ENCODE measurements around the gene PRADC1. TPM values are rescaled to one million over a fixed set of nuclear protein-coding genes. Genes with fewer than 3 reads are reported as not detected.

Gene PRADC1
- polyA plus RNA-seq, 3 donors: 9.0 to 49.2 (median 33.3) TPM

GRCh38 chr2:73215254-73215653 is 17.8 kb downstream of the PRADC1 start:
- Histone ChIP-seq H3K9me3 (replicated peaks in 1 of 2; ENCODE audit: control insufficient read depth in 1 of 2, insufficient read depth in 1 of 2, low read length in 2 of 2) (no peaks in the 10 kb centered on the region), H2AFZ (ENCODE audit: insufficient read depth, low read depth, low read length, poor library complexity, severe bottlenecking) (peak overlapping the region; percentile 99), H3K36me3 (replicated peaks in 1 of 2; ENCODE audit: control insufficient read depth in 1 of 2, insufficient read depth in 2 of 2, low read length in 2 of 2) (no peaks in the 10 kb centered on the region), H3K4me1 (ENCODE audit: control insufficient read depth in 1 of 2, insufficient read depth in 2 of 2, low read length in 2 of 2) (peaks cover 12 to 24% of the 10 kb centered on the region in 2 donors), H3K4me3 (replicated peaks in 1 of 3; ENCODE audit: low read depth in 2 of 3, low read length in 3 of 3) (no peak overlapping the region), H3K27ac (ENCODE audit: low read depth in 1 of 2, low read length in 2 of 2) (no peak overlapping the region), H4K20me1 (ENCODE audit: insufficient read depth, low read length) (no peaks in the 10 kb centered on the region), H3K27me3 (ENCODE audit: control insufficient read depth in 2 of 2, insufficient read depth in 2 of 2, low read length in 2 of 2) (no peaks in the 10 kb centered on the region), H3K79me2 (ENCODE audit: insufficient read depth, low read length) (peaks cover 12% of the 10 kb centered on the region), H3K9ac (ENCODE audit: insufficient read depth, low read length, poor library complexity, severe bottlenecking) (no peak overlapping the region), H3K4me2 (replicated peaks; ENCODE audit: extremely low read depth, low read length, poor library complexity, severe bottlenecking) (no peak overlapping the region)
- intact Hi-C loops (cut with micrococcal nuclease): loop anchor here in 1 of 2 donors (2.0 kb wide), 1 partner anchor 144 kb away; the partner anchor contains the start of gene SFXN5
- no peak overlapping the region for H3K4me3 Mint-ChIP-seq
- no peak for DNase-seq
- H3K27me3 Mint-ChIP-seq (ENCODE audit: low read depth in 3 of 3): peaks cover 0 to 2% (median 0%) of the 10 kb centered on the region in 3 donors
- peaks cover 22% of the 10 kb centered on the region for H3K4me1 Mint-ChIP-seq
- H3K27ac Mint-ChIP-seq: no peak overlapping the region
- peaks cover 6 to 10% of the 10 kb centered on the region in 2 donors for H3K36me3 Mint-ChIP-seq
- TF ChIP-seq CTCF (IDR thresholded peaks at IDR 0.05): no peak
- 92% methylated on average over 3 of the region's 4 CpGs for WGBS (ENCODE audit: insufficient coverage)
- H3K9me3 Mint-ChIP-seq: no peaks in the 10 kb centered on the region

- Histone ChIP-seq H3K27me3 (ENCODE audit: control insufficient read depth in 2 of 2, insufficient read depth in 2 of 2, low read length in 2 of 2) (no peaks in the 10 kb centered on the region), H3K36me3 (replicated peaks in 1 of 2; ENCODE audit: control insufficient read depth in 1 of 2, insufficient read depth in 2 of 2, low read length in 2 of 2) (no peaks in the 10 kb centered on the region), H3K4me3 (replicated peaks in 1 of 3; ENCODE audit: low read depth in 2 of 3, low read length in 3 of 3) (peak within 1 kb of the TSS; percentile 60 to 95 (median 93)), H3K79me2 (ENCODE audit: insufficient read depth, low read length) (peaks cover 12% of the 10 kb centered on the region), H3K9ac (ENCODE audit: insufficient read depth, low read length, poor library complexity, severe bottlenecking) (peak within 1 kb of the TSS; percentile 66), H2AFZ (ENCODE audit: insufficient read depth, low read depth, low read length, poor library complexity, severe bottlenecking) (peak within 1 kb of the TSS; percentile 99), H3K4me2 (replicated peaks; ENCODE audit: extremely low read depth, low read length, poor library complexity, severe bottlenecking) (peak within 1 kb of the TSS; percentile 98), H3K27ac (ENCODE audit: low read depth in 1 of 2, low read length in 2 of 2) (peak within 1 kb of the TSS in 1 of 2 donors; percentile 39), H3K4me1 (ENCODE audit: control insufficient read depth in 1 of 2, insufficient read depth in 2 of 2, low read length in 2 of 2) (peaks cover 12 to 24% of the 10 kb centered on the region in 2 donors), H3K9me3 (replicated peaks in 1 of 2; ENCODE audit: control insufficient read depth in 1 of 2, insufficient read depth in 1 of 2, low read length in 2 of 2) (no peaks in the 10 kb centered on the region), H4K20me1 (ENCODE audit: insufficient read depth, low read length) (no peaks in the 10 kb centered on the region)
- Mint-ChIP-seq H3K27ac (peak within 1 kb of the TSS in 6 of 7 donors; percentile 61 to 85 (median 82)), H3K9me3 (no peaks in the 10 kb centered on the region), H3K27me3 (ENCODE audit: low read depth in 3 of 3) (peaks cover under 1 to 4% (median 1%) of the 10 kb centered on the region in 3 donors), H3K36me3 (peaks cover 4 to 6% of the 10 kb centered on the region in 2 donors), H3K4me1 (peaks cover 22% of the 10 kb centered on the region), H3K4me3 (peak within 1 kb of the TSS; percentile 87 to 92)
- intact Hi-C loops (cut with micrococcal nuclease): loop anchor here in 1 of 2 donors (2.0 kb wide), 1 partner anchor 144 kb away; the partner anchor contains the start of gene SFXN5
- WGBS (ENCODE audit: insufficient coverage): under 1% methylated on average over 60 of the region's 64 CpGs
- no peak for TF ChIP-seq CTCF (IDR thresholded peaks at IDR 0.05)
- peak; percentile 74 to 78 (median 74) for DNase-seq
These were observed 18.7 kb downstream of the PRADC1 start, which contains the start of gene SMYD5 for GRCh38 chr2:73214120-73215035. Gene SMYD5, plus strand, starts transcription at chr2:73214245. Its CDS starts 22 bp downstream, at chr2:73214267.

Measured in CD14-positive monocyte (primary cell).